ENCODE measurements around the gene ADGRD1.
"Not testable (repeated sequence)": the region's sequence is repeated elsewhere in the genome, so short reads cannot be mapped to it uniquely, and the experiment has no call there.

ADGRD1 gene

DNA sequence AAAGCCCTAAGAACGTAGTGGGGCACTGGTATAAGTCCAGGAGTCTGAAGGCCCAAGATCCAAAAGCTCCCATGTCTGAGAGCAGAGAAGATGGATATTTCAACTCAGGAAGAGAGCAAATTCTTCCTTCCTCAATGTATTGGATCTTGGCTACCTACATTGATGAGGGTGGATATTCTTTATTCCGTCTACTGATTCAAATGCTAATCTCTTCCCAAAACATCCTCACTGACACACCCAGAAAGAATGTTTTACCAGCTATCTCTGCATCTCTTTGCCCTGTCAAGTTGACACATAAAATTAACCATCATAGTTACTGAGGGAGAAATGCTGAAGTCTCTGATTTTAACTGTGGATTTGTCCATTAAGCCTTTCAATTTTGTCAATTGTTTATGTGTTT, 16.6 kb upstream of the ADGRD1 start:
- Histone ChIP-seq H3K27ac (ENCODE audit: low read depth, low read length) (no peak overlapping the region), H3K9me2 (replicated peaks; ENCODE audit: control insufficient read depth, low read length) (no peaks in the 10 kb centered on the region), H3K79me2 (ENCODE audit: control insufficient read depth, low read length) (no peaks in the 10 kb centered on the region), H3K4me2 (ENCODE audit: low read length) (no peak overlapping the region), H3K4me1 (ENCODE audit: control insufficient read depth, low read length) (no peaks in the 10 kb centered on the region), H3K27me3 (ENCODE audit: control insufficient read depth, low read length) (no peaks in the 10 kb centered on the region; the same call in 1 of the 2 replicates), H3K36me3 (ENCODE audit: control insufficient read depth, low read length) (no peaks in the 10 kb centered on the region), H3K9me3 (ENCODE audit: control insufficient read depth, insufficient read depth, low read length) (no peaks in the 10 kb centered on the region), H3K4me3 (ENCODE audit: low read length) (no peak overlapping the region), H4K20me1 (ENCODE audit: control insufficient read depth, insufficient read depth, low read depth, low read length) (no peaks in the 10 kb centered on the region), H3F3A (ENCODE audit: control insufficient read depth, insufficient read depth) (no peaks in the 10 kb centered on the region)
- TF ChIP-seq EZH2phosphoT487 (IDR thresholded peaks at IDR 0.05; ENCODE audit: borderline replicate concordance, low read length) (no peak), CTCF (IDR thresholded peaks at IDR 0.05; ENCODE audit: low read depth, low read length, poor library complexity, severe bottlenecking) (no peak)

GRCh38 chr12:130937546-130937945, 16.2 kb upstream of the ADGRD1 start:
- not testable (repeated sequence) for H3K9me3 ChIP-seq (ENCODE audit: control insufficient read depth, insufficient read depth, low read length); H3K27me3 ChIP-seq (ENCODE audit: control insufficient read depth, low read length); H3K36me3 ChIP-seq (ENCODE audit: control insufficient read depth, low read length); H3K4me1 ChIP-seq (ENCODE audit: control insufficient read depth, low read length); H3K27ac ChIP-seq (ENCODE audit: low read depth, low read length); H3K79me2 ChIP-seq (ENCODE audit: control insufficient read depth, low read length); H3K4me2 ChIP-seq (ENCODE audit: low read length); H3K9me2 ChIP-seq (replicated peaks; ENCODE audit: control insufficient read depth, low read length); H3K4me3 ChIP-seq (ENCODE audit: low read length); H3F3A ChIP-seq (ENCODE audit: control insufficient read depth, insufficient read depth); H4K20me1 ChIP-seq (ENCODE audit: control insufficient read depth, insufficient read depth, low read depth, low read length)

- Histone ChIP-seq H3K9me2 (replicated peaks; ENCODE audit: control insufficient read depth, low read length) (no peaks in the 10 kb centered on the region), H3K27me3 (ENCODE audit: control insufficient read depth, low read length) (no peaks in the 10 kb centered on the region), H3K36me3 (ENCODE audit: control insufficient read depth, low read length) (no peaks in the 10 kb centered on the region), H3K4me3 (ENCODE audit: low read length) (no peak overlapping the region), H3K9me3 (ENCODE audit: control insufficient read depth, insufficient read depth, low read length) (no peaks in the 10 kb centered on the region), H3K4me1 (ENCODE audit: control insufficient read depth, low read length) (no peaks in the 10 kb centered on the region), H3K4me2 (ENCODE audit: low read length) (no peak overlapping the region), H3F3A (ENCODE audit: control insufficient read depth, insufficient read depth) (no peaks in the 10 kb centered on the region), H4K20me1 (ENCODE audit: control insufficient read depth, insufficient read depth, low read depth, low read length) (no peaks in the 10 kb centered on the region), H3K27ac (ENCODE audit: low read depth, low read length) (no peak overlapping the region), H3K79me2 (ENCODE audit: control insufficient read depth, low read length) (no peaks in the 10 kb centered on the region)
- no peak for TF ChIP-seq EZH2phosphoT487 (IDR thresholded peaks at IDR 0.05; ENCODE audit: borderline replicate concordance, low read length)
Observed at GRCh38 chr12:130938186-130938585, 15.5 kb upstream of the ADGRD1 start.

GRCh38 chr12:130944878-130945277, 8.8 kb upstream of the ADGRD1 start:
- Histone ChIP-seq H3K36me3 (ENCODE audit: control insufficient read depth, low read length) (no peaks in the 10 kb centered on the region), H3K4me2 (ENCODE audit: low read length) (no peak overlapping the region), H3K4me1 (ENCODE audit: control insufficient read depth, low read length) (peaks cover 6% of the 10 kb centered on the region), H4K20me1 (ENCODE audit: control insufficient read depth, insufficient read depth, low read depth, low read length) (no peaks in the 10 kb centered on the region), H3K9me2 (replicated peaks; ENCODE audit: control insufficient read depth, low read length) (no peaks in the 10 kb centered on the region), H3K4me3 (ENCODE audit: low read length) (no peak overlapping the region), H3K27ac (ENCODE audit: low read depth, low read length) (no peak overlapping the region), H3F3A (ENCODE audit: control insufficient read depth, insufficient read depth) (no peaks in the 10 kb centered on the region), H3K27me3 (ENCODE audit: control insufficient read depth, low read length) (no peaks in the 10 kb centered on the region), H3K79me2 (ENCODE audit: control insufficient read depth, low read length) (no peaks in the 10 kb centered on the region), H3K9me3 (ENCODE audit: control insufficient read depth, insufficient read depth, low read length) (no peaks in the 10 kb centered on the region)
- TF ChIP-seq CTCF (IDR thresholded peaks at IDR 0.05; ENCODE audit: low read depth, low read length, poor library complexity, severe bottlenecking): no peak
- TF ChIP-seq EZH2phosphoT487 (IDR thresholded peaks at IDR 0.05; ENCODE audit: borderline replicate concordance, low read length): no peak
